GM18517 (cell line): ENCODE measurements around the gene LMF1.
"Not testable (repeated sequence)": the region's sequence is repeated elsewhere in the genome, so short reads cannot be mapped to it uniquely, and the experiment has no call there.

Source experiments
- ATAC-seq: cut with Tn5 transposase; IDR thresholded peaks from one replicate; pipeline ENCODE4 v1.9.1; 2021; ENCODE audit warnings: mild to moderate bottlenecking, moderate library complexity; ENCODE audit not compliant: unreplicated experiment

The LMF1 gene

DNA sequence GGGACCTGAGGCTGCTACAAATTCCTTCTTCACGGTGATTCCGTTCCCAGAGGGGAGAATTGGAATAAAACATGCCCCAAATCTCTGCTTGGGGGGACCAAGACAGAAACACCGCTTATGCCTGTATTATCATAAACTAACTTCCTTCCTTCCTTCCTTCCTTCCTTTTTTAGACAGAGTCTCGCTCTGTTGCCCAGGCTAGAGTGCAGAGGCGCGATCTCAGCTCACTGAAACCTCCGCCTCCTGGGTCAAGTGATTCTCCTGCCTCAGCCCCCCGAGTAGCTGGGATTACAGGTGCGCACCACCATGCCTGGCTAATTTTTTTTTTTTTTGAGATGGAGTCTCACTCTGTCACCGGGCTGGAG lies 150.8 kb downstream of the LMF1 start:
- not testable (repeated sequence) for ATAC-seq

DNA sequence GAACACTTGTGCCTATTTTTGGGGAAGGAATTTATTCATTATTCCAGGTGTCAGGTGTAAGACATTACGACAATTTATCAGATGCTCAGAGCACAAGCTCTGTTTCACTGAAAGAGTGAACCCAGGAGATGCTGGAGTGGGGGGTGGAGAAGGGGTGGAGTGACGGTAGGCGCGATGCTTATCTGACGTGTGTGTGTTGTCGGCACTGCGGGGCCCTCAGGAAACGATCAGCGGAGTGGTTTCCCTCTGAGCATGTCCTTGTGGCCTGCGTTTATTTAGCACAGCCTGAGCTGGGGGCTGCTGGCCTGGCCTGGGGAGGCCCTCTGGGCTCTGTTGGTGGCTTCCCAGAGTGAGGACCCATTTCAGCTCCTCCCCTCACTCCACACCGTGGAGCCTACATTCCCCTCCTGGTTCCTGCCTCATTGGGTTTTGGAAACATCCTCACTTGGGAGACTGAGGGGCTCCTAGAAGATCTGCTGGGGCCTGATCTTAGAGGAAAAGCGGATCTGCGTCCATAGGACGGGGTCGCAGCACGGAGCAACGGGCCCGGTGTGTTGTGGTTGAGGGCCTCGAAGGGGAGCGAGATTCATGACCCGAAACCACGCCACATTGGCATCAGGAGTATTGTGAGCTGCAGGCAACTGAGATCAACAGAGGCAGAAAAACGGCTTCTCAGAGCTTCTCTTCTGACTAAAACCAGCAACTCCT lies 151.3 kb downstream of the LMF1 start:
- no peak for ATAC-seq

DNA sequence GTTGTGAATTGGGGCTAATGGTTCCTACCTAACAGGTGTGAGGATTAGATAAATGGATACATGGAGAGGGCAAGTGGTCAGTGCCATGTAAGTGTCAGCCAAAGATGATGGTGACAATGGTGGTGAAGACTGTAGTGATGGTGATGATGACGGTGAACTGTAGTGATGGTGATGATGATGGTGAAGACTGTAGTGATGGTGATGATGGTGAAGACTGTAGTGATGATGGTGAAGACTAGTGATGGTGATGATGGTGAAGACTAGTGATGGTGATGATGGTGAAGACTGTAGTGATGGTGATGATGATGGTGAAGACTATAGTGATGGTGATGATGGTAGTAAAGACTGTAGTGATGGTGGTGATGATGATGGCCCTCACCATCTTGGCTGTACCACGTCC lies 152.2 kb downstream of the LMF1 start:
- no peak for ATAC-seq

DNA sequence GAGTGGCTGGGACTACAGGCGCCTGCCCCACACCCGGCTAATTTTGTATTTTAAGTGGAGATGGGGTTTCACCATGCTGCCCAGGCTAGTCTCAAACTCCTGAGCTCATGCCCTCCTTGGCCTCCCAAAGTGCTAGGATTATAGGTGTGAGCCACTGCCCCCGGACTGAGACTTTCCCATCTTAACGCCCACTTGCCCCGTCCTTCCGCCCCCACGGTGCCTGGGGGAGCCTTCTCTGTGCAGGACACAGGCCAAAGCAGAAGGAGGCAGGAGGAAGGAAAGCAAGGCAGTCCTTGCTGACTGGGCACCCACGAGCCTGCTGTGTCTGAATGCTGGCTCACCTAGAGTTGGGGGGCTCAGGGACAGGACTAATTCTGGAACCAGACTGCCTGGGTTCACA lies 152.7 kb downstream of the LMF1 start:
- ATAC-seq = no peak

DNA sequence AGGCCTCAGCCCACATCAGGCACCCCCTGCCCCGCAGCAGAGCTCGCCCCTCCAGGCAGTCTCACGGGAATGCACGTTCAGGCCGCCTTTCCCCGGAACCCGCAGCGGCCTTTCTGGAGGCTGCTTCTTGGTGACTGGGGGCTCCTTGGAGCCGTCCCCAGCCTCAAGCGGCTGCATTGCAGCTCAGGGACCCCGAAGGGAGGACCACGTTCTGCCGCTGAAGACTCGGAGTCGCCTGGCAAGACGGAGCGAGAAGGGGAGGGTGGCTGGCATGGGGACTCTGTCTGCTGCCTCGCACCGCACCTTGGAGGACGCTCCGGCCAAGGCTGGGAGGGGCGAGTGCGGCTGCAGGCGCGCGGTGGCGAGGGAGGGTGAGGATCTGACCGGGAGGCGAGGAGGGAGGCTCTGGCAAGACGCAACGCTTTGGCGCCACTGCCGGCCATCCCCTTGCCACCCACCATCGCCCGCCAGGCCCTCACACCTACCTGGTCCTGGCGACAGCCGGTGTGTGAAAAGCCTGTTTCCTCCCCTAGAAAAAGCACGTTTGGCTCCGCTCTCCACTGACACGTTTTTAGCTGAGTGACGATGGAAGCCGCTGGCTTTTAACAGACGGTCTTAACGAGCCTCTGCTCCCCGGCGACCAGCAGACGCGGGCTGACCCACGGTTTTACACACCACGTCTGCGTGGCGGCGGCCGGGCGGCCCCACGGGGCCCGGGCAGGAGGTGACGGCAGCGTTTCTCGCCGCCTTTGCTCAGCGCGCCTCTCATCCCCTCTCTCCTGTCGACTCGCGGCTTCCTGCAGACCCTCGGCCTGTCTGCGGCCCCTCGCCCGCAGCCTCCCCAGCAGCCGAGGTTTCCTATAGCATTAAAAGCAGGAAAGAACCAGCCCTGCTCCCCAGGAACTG lies 153.5 kb downstream of the LMF1 start:
- ATAC-seq = no peak

DNA sequence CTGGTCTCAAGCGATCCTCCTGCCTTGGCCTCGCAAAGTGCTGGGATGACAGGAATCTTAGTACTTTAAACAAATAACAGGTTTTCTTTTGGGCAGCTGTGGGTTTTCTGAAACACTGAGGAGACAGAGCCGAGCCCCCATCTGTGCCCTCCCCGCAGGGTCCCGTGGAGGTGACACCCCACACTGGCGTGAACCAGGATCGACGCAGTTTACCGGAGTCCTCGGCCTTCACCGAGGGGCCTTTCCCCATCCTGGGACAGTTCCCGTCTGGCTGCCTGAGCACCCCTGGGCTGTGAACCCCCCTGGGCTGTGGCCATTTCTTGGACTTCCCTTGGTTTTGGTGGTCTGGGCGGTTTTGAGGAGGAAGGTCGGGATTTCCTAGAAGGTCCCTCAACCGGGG lies 154.9 kb downstream of the LMF1 start:
- ATAC-seq = no peak

DNA sequence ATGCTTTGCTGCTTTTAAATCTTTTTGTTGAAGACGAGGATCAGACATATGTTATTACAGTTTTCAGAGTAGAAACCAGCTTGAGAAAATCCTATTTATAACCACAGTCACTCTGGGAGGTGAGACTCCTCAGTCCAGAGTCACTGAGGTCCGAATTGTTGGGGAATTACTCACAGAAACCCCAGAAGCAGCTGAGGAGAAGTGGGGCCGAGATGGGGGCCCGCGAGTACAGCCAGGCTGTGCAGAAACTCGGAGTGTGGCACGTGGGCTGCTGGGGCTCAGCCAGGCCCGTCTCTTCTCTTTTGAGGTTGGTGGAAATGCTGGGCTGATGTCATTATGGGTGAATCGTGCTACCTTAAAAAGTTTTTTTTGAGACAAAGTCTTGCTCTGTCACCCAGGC lies 155.8 kb downstream of the LMF1 start:
- no peak for ATAC-seq

DNA sequence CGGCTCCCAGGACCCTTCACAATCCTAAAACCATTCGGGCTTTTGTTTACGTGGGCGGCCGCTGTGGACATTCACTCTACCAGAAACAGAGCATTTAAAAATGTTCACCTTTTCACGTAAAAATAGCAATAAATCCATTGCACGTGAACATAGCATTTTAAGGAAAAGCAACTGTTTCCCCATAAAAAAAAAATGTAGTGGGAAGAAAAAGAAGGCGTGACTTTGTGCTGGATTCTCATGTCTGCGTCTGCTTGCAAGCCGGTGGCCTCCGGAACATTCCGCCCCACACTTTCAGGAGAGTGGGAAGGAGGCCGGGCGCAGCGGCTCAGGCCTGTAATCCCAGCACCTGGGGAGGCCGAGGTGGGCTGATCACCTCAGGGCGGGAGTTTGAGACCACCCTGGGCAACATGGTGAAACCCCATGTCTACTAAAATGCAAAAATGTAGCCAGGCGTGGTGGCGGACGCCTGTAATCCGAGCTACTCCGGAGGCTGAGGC lies 156.8 kb downstream of the LMF1 start:
- no peak for ATAC-seq

DNA sequence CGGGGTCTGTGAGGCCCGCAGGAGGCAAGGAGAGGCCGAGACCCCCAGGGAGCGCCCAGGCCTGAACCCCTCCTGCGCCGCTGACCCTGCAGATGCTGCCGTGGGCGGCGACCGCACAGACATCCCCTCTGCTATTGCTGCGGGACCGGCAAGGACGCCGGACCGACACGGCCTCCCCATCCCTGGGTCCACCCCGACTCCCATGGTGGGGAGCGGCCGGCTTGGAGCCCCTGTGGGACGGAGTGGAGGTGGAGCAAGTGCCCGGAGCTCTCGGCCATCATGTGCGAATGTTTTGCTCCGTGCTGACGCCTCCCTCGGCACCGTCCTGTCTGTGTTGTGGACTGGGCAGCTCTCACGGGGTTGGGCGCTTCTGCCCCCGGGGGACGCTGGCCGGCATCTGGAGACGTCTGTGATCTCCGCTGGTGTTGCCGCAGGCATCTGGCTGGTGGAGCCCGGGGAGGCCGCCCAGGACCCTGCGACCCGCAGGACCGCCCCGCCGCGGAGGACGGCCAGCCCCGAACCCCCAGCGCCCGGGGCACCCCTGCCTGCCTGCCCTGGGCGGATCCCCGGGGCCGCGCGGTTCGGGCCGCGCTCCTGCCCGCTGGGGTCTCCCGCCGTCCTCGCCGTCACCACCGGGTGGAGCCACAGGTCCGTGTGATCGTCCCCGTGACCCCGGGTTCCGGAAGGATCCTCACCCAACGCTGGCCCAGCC lies 157.4 kb downstream of the LMF1 start:
- no peak for ATAC-seq

DNA sequence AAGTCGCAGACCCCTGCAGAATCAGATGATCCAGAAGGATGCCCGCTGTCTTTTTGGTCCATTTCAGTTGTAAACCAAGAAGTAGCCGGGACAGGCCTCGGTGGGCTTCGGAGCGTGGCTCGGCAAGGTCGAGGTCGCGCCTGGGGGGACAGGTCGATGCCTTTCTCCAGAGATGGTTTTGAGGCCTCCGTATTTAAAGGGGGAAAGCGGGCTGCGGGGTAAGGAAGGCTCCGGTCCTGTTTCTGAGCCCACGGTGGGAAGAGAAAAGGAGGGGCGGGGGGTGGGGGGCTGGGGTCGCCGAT lies 162.7 kb downstream of the LMF1 start:
- ATAC-seq = no peak

DNA sequence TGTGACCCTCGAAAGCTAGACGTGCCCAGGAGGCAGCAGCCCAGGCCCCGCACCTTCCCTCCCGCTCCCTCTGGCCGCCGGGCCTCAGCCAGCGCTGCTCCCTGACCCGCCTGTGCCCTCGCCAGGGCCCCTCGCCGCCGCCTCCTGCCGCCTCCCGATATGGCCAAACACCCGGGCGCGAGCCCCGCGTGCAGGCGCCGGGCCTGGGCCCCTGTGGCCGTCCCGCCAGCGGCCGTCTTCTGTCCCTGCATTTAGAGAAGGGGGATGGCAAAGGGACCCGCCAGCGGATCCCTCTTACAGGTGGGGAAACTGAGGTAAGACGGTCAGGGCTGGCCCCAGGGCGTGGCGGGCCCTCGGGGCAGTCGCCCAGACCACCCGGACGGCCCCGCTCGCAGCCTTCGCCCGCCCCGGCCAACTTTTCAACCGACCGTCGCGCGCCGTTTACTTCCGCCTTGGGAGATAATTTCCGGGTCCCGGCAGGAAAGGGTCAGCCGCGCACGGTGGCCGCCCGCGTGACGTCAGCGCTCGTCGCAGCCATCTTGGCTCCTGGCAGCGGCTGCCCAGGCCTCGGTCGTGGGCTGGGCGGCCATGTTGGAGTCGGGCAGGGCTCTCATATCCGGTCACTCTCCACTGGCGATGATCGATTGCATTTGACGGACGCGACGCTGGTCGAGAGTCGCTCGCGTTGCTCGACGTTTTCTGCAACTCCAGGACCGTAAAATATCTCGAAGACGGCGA lies 163.3 kb downstream of the LMF1 start:
- peak; percentile 82 for ATAC-seq

DNA sequence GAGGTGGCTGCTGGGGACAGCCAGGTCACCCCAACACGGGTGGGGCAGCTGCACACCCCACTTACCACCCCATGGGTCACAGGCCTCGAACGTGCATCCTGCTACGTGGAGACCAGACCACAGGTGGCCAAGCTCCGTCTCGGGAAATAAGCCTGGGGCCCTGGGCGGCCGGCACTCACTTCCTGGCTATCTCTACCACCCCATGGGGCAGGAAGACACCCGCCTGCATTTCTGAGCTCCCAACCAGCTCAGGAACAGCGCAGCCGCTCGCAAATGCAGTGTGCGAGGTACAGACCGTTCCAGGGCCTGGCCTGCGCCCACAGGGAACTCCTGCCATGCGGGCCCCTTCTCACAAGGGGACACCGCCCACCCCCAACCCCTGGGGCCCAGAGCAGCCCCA lies 165.3 kb downstream of the LMF1 start:
- ATAC-seq = no peak

DNA sequence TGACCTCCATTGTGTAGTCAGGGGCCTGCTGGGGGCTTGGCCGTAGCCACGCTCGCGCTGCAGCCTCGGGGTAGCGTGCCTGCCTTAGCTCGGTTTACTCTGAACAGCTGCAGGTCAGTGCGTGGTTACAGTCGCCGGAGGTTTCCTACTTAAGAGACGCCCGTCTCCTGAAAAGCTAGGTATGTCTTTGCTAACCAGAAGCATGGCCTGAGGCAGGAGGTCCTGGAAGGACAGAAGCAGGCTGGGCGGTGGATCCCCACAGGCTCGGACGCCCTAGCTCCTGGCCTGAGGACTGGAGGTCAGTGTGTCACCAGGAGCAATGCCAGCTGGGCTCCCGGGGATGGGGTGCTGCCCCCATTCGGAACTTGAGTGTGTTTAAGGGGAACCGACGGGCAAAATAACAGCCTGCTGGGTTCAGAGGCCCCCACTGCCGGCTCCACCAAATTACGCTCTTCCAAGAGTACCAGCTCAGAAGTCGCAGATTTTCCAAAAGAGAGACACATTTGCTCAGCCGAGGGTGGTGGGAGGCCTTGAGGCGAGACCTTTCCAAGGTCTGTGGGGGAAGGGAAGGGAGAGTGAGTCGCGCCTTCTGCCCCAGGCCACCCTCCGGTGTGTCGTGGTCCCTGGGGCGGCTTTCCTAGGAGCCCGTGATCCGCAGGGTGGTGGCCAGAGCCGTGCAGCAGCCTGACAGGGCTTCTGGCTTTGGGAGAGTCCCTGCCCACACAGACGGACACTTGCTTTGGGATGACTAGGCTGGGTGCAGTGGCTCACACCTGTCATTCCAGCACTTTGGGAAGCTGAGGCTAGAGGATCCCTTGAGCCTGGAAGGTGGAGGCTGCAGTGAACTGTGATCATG lies 166.4 kb downstream of the LMF1 start:
- no peak for ATAC-seq

DNA sequence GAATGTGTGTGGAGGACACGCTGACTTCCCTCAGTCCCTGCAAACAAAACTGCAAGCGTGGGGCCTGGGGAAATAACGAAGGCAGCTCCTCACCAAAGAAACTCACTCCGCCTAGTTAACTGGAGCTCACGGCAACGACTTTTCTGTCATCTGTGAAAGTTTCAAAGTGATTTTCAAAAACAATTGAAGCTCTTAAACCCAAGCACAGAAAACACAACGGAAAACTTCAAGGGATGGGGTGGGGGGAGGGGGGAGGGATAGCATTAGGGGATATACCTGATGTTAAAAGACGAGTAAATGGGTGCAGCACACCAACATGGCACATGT lies 167.1 kb downstream of the LMF1 start:
- ATAC-seq = no peak
